ENCODE results near the gene ASPHD1.

- TF ChIP-seq CTCF (IDR thresholded peaks at IDR 0.05): no peak
- no peak for TF ChIP-seq EP300 (IDR thresholded peaks at IDR 0.05; ENCODE audit: low read depth)
- no peak for TF ChIP-seq POLR2A (IDR thresholded peaks at IDR 0.05)
- no peak for TF ChIP-seq POLR2AphosphoS5 (IDR thresholded peaks at IDR 0.05)
These were observed 24.9 kb downstream of the ASPHD1 start for GRCh38 chr16:29925105-29925756.

Measured in transverse colon (tissue), 4 donors.